ENCODE data around the gene CLIC5.

Gene CLIC5

DNA sequence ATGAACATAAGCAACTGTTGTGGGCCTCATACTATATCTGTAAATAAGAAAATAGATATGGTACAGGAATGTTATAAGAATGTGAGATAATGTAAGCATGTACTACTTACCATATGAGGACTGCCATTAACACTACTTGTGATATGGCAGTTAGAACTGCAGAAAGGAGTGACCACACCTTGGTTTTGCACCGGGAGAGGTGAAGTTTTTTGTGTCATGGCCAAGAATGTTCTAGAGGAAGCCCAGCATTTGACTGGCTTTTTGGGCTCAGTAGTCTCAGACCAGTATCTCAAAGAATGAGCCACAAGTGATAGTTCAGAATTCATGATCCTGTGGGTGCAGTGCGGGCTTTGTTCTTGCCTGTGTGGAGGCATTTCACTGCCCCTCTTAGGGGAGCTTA, 123.5 kb downstream of the CLIC5 start:
- DNase-seq (ENCODE audit: low read depth), result no peak

- DNase-seq (ENCODE audit: low read depth), result no peak
Observed at GRCh38 chr6:45886776-45887175, 128.9 kb downstream of the CLIC5 start.

DNA sequence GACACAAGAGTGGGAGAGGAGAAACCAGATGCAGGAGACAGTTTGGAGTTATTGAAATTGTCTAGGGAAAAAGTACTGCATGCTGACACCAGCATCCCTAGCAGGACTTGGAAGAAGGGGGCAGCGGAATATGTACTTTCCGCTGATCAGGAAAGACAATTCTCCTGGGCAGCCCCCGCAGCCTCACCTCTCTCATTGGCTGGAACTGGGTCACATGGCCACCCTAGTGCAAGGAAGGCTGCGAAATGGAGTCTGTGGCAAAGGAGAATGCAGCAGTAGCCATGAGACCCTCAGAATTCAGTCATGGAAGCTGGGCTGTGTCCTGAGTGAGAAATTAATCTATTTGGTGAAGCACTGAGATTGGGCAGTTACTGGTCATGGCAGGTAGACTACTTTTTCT, 131.3 kb downstream of the CLIC5 start:
- no peak for DNase-seq (ENCODE audit: low read depth)

GRCh38 chr6:45882671-45883070, 133.0 kb downstream of the CLIC5 start:
- no peak for DNase-seq (ENCODE audit: low read depth)

DNA sequence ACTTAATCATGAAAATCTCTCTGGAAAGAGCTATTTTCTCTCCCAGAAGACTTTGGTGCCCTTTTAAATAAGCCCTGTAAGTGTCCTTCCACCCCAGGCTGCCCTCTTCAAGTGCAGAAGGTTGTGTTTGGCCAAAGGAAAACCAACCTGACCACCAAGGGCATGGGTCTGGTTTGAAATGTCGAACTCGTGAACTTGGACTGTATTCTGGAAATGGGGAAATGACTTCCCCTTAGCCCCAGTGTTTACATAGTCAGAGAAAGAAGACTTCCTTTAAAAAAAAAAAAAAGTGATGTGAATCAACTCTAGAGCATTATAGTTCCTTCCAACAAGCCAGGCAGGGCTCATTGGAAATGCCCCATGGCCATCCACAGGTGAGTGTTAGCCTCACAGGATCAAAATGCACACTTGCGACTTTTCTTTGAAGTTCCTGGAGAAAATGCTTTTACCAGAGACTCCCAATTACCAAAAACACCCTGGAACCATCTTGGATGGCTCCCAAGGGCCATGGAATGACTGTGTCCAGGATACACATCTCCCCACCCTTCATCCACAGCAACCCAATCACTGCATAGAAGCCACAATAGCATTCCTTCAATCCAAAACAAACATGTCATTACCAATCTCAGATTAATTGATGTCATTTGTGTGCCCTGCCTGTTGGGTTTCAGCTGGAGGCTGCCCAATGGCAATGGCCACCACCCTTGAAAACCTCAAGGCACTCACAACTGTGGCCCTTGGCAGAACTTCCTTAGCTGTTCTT, 133.8 kb downstream of the CLIC5 start:
- no peak for DNase-seq (ENCODE audit: low read depth)

- DNase-seq (ENCODE audit: low read depth), result no peak
Observed at GRCh38 chr6:45880676-45881075, 135.0 kb downstream of the CLIC5 start.

DNA sequence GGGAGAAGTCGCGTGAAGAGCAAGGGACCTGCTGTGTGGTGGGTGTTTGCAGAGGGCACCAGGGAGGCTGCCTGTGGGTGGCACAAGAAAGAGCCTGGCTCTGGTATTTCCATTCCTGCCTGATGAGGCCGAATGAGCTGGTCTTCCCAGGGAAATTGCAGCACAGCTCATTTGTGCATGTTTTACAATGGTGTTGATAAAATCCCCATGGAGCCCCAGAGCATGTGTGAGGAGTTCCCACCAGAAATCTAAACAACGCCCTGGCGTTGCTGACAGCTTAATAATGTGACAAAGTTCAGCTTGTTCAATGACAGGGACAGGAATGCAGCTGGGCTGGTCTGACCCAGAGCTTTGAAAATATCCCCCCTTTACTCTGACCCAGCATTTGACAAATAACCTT, 135.5 kb downstream of the CLIC5 start:
- no peak for DNase-seq (ENCODE audit: low read depth)

- no peak for DNase-seq (ENCODE audit: low read depth)
Observed at GRCh38 chr6:45877970-45878590, 137.6 kb downstream of the CLIC5 start.

DNA sequence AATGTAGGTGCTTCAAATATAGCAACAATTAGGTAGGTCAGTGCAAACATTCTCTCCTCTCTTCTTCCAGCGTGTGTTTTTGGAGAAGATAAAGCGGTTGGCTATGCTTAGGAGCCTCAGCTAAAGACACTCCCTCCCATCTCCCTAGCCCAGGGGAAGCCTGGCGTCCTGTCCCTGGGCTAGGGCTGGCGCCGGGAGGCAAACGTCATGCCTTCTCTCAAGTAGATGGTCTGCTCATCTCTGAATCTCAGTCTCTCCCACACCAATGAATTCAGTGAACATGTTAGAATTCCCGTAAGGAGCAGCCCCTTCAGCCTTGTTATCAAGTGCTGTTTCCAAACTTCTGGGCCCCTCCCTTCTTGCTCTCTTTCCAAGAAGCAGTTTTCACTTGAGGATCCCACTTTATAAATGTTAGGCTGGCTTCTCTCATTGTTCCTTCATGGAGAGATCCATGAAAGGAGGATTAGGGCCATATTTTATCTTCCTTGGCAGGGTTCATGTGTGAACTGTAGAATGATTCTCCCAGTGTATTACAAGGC, 142.8 kb downstream of the CLIC5 start:
- no peak for DNase-seq (ENCODE audit: low read depth)

DNA sequence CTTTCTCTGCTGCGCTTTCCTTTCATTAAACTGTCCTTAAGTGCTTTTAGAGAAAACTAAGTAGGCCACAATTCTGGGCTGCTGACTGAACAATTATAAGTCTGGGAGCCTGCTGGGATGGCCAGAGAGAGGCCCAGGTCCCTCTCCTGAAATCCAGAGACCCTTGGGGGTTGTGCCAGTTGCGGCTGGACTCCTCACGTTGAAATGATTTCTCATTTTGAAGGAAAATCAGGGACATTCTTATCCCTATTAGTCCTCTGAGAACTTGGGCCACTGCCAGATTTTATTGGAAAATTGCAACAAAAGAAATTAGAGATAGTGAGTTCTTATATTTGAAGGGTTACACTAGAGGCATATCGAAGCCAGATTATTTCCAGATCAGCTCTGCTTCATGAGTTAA, 145.1 kb downstream of the CLIC5 start:
- DNase-seq (ENCODE audit: low read depth), result no peak

DNA sequence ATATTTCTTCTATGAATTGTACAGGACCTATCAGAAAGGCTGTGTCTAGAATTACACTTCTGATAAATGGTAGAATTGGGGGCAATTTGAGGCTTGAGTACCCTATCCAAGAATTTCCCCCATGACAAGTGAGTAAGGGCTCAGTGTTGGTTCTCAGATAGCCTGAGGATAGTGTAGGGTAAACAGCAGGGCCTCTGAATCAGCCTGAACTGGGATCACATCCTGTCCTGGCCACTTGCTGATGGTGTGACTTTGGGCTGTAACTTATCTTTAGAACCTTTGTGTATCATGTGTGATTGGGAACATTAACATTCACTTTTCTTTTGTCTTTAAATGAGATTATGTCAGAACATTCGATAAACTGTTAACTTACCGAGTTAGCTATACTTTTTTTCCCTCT, 151.0 kb downstream of the CLIC5 start:
- no peak for DNase-seq (ENCODE audit: low read depth)

DNA sequence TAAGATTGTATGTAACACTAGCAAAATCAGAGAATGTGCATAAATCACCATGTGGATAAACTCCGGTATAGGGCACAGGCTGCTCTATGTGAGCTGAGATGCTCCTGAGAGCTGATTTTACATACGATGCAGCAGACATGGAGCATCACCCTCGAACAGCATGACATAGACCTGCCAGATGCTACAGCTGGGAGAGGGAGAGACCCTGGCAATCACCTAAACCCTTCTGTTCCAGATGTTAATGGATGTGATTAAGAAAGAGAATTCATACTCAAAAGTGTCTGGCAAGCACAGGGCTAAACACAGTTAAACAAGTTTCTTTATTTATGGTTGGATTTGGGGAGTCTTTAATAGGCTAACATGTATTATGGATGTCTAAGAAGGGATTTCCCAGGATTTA, 157.0 kb downstream of the CLIC5 start:
- DNase-seq (ENCODE audit: low read depth), result no peak

DNA sequence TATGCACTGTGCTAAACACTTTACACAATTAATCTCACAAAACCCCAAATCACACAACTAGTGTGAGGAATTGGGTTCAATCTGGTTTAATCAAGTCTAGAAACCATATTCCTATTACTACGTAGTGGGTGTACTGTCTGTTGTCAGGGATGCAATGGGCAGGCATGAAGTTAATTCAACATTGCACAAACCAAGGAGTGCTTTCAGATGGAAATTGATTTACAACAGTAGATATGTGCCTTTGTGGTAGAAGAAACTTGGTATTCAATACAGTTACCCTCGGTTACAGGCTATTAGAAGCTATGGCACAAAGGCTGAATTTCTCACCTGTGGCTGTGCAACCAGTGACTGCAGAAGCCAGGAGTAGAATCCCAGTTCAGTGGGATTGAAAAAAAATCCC, 157.8 kb downstream of the CLIC5 start:
- DNase-seq (ENCODE audit: low read depth), result no peak

GRCh38 chr6:45855642-45856394, 159.8 kb downstream of the CLIC5 start:
- no peak for DNase-seq (ENCODE audit: low read depth)

DNA sequence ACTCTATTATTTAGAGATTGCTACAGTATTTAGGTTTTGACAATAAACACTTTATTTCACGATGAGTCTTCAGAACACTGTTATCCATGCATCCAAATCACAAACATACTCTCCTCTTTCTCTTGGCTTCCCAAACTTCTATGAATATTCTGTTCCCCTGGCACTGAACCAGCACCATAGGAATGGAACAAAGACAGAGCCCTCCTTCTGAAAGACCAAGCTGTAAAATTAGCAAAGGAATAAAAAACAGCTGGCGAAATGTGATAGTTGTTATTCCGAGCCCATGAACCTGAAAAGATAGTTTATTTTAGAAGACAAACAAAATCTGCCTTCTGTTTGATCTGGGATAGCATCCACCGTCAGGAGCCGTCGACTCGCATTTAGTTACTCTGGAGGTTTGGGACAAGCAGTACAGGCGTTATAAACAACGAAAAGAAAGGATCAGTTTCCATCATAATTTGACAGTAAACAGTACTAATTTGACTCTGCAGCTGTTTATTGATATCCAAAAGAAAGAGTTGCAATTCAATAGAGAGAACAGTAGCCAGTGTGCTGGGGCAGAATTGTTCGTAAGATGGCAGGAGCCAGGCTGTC, 161.4 kb downstream of the CLIC5 start:
- DNase-seq (ENCODE audit: low read depth), result no peak

DNA sequence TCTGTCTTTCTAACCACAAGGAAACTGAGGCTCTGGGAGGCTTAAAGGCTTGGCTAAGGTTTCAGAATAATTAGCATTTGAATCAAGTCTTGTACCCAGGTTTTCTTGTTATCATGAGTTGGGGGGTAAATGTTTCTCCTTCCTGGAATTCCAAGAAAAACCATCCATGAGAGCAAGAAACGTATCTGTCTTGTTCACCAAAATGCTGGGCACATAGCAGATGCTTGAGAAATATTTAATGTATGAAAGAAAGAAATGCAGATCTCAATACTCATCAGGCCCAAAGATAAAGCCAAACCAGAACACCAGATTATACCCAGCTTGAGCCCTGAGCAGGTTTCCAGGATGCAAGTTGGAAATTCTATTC, 164.6 kb downstream of the CLIC5 start:
- DNase-seq (ENCODE audit: low read depth), result no peak

DNA sequence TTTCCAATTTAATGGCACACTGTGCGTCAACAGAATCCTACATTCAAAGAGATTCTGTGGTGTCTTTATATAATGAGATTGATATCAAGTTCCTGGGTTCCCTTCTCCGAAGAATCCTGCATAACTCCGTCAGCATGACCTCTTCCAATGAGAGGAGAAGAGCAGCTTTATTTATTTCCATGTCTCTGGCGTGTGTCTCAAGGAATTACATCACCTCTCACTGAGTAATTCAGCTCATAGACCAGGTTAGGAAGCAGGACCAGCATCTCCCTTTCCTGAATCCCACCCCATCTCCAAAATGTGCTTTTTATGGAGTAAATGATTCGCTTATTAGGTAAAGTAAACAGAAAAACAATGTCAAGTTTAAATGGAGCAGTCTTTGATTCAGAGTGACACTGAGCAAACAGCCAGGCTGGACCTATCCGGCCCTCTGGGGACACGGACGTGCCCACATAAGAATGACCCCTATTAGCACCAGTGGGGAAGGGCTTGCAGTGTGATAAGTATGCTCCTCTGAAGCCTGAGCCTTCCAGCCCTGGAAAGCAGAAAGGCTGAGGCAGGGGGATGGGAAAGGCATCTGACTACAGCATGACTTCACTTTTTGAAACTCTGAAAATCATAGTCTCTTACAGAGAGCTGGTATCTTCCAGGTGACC, 165.2 kb downstream of the CLIC5 start:
- no peak for DNase-seq (ENCODE audit: low read depth)

- no peak for DNase-seq (ENCODE audit: low read depth)
Observed at GRCh38 chr6:45845567-45845966, 170.1 kb downstream of the CLIC5 start.

GRCh38 chr6:45844986-45845385, 170.7 kb downstream of the CLIC5 start:
- DNase-seq (ENCODE audit: low read depth), result no peak

DNA sequence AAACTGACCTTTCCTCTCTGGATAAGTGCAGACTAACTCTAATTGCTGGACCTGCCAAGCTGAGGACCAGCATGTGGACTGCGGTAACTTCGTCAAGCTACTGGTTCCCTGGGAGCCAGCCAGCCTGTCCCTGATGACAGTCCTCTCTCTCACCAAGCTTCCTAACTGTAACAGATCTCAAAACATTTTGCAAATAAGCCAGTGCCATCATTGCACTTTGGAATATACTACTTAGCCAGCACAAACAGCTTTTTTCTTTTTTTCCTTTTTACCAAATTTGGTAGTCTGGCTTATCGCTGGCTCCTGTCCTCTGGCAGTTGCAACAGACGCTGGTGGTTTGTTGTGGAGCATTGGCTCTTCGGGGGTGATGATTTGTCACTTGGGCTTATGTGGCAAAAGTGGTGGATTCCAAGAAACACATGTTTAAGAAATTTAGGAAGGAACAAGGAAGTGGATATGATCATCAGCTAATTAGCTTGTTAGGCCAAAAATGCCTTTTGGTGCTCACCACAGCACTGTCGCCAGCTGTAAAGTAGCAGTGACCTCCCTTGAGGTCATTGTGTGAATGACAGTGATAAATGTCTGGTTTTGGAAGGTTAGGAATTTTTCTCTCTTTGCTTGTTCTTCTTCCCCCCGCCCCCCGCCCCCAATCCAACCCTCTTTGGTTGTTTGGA, 171.7 kb downstream of the CLIC5 start:
- DNase-seq (ENCODE audit: low read depth), result no peak

GRCh38 chr6:45841062-45841461, 174.6 kb downstream of the CLIC5 start:
- no peak for DNase-seq (ENCODE audit: low read depth)

DNA sequence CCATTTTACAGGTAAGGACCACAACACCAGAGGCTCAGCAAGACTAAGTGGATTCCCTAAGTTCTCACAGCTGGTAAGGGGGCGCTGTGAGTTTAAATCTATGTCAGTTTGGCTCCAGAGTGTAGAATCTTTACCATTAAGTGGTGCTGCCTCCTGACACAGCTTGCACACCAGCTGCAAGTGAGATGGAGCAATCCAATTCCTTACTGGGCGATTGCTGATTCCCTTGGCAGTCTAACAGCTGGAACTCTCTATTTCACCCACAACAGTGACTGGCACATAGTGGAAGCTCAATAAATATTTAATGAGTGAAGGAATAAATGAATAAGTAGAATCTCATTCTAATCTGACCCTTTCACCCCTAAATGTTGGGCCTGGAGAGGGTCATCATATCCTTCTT, 176.7 kb downstream of the CLIC5 start:
- DNase-seq (ENCODE audit: low read depth), result no peak
